OCI-LY7 (cell line): ENCODE data around the gene HSD17B4. TPM values are rescaled to one million over a fixed set of nuclear protein-coding genes. Genes with fewer than 3 reads are reported as not detected.

Experiments used
- BruUV-seq: library from RNA; stranded (reverse); fragments of 400-500 nt; replicated peaks from 2 replicates; lab custom pipeline; 2021; lab: Mats Ljungman, UMichigan
- CTCF ChIA-PET: fragments of 300-600 bp; sonication (Branson Sonifier 250); formaldehyde crosslinking; loops from one replicate; lab custom pipeline; 2022; ENCODE audit warnings: antibody characterized with exemption; ENCODE audit not compliant: unreplicated experiment; lab: Charles Lee
- POLR2A ChIA-PET: fragments of 300-600 bp; sonication (Branson Sonifier 250); formaldehyde crosslinking; loops from one replicate; lab custom pipeline; 2022; ENCODE audit warnings: antibody characterized with exemption; lab: Charles Lee
- DNase-seq: peaks from one replicate; pipeline ENCODE4 v3.0.0-alpha.2; 2015; ENCODE audit warnings: low spot score
- H2AFZ ChIP-seq: fragments of 200-600 bp; sonication (generic), shearing (Covaris generic); 2 replicates; pipeline ENCODE4 v1.6.1; 2014; ENCODE audit warnings: mild to moderate bottlenecking, antibody characterized with exemption, low read length, moderate library complexity
- H3K27ac ChIP-seq: fragments of 200-600 bp; sonication (generic); 2 replicates; pipeline ENCODE4 v1.5.1; 2014; ENCODE audit warnings: mixed run types, low read depth, mild to moderate bottlenecking, moderate library complexity, low read length, inconsistent platforms; ENCODE audit not compliant: poor library complexity, severe bottlenecking
- H3K36me3 ChIP-seq: fragments of 200-600 bp; sonication (generic); 2 replicates; pipeline ENCODE4 v1.6.1; 2014; ENCODE audit warnings: mild to moderate bottlenecking, antibody characterized with exemption, low read length, moderate library complexity, mixed read lengths; ENCODE audit not compliant: insufficient read depth
- H3K4me1 ChIP-seq: fragments of 200-600 bp; sonication (generic); 2 replicates; pipeline ENCODE4 v1.5.1; 2014; ENCODE audit warnings: mild to moderate bottlenecking, low read length; ENCODE audit not compliant: insufficient read depth, poor library complexity, severe bottlenecking
- H3K4me2 ChIP-seq: fragments of 200-600 bp; sonication (generic); 2 replicates; pipeline ENCODE4 v1.6.1; 2014; ENCODE audit warnings: mild to moderate bottlenecking, low read length
- H3K4me3 ChIP-seq: fragments of 200-600 bp; sonication (generic); 2 replicates; pipeline ENCODE4 v1.5.1; 2014; ENCODE audit warnings: mild to moderate bottlenecking, low read depth, low read length; ENCODE audit not compliant: poor library complexity, severe bottlenecking
- H3K79me2 ChIP-seq: fragments of 200-600 bp; sonication (generic); 2 replicates; pipeline ENCODE4 v1.6.1; 2016; ENCODE audit warnings: low read depth, mild to moderate bottlenecking, low read length, moderate library complexity, mixed read lengths; ENCODE audit not compliant: insufficient read depth
- H3K9me2 ChIP-seq: fragments of 200-600 bp; sonication (generic); 2 replicates; pipeline ENCODE4 v1.6.1; 2016; ENCODE audit warnings: mild to moderate bottlenecking, low read length, mixed read lengths; ENCODE audit not compliant: insufficient read depth
- H3K9me3 ChIP-seq: fragments of 200-600 bp; sonication (generic); 2 replicates; pipeline ENCODE4 v1.6.1; 2014; ENCODE audit warnings: mild to moderate bottlenecking, mixed run types, low read length, mixed read lengths
- H4K20me1 ChIP-seq: fragments of 200-600 bp; sonication (generic); 2 replicates; pipeline ENCODE4 v1.6.1; 2014; ENCODE audit warnings: mild to moderate bottlenecking, antibody characterized with exemption, low read length, moderate library complexity, mixed read lengths; ENCODE audit not compliant: insufficient read depth
- EZH2phosphoT487 ChIP-seq: fragments of 200-600 bp; sonication (generic); IDR thresholded peaks from 2 replicates; pipeline ENCODE4 v1.6.1; 2018; ENCODE audit warnings: low read depth, borderline replicate concordance, mild to moderate bottlenecking, mixed run types, antibody characterized with exemption, low read length, moderate library complexity, mixed read lengths
- intact Hi-C: fragments of 100-400 bp; cut with micrococcal nuclease; formaldehyde crosslinking; loops from one replicate; pipeline ENCODE4 v1.10.0; 2022; ENCODE audit not compliant: unreplicated experiment
- total RNA-seq, 2 experiments: library from RNA; depleted of rRNA in 1 of 2; stranded (reverse); fragments of >200 nt in 1 of 2; shearing (Covaris generic) in 1 of 2; gene quantifications; 2 replicates each; pipeline ENCODE4 v1.2.3, GENCODE V29; 2014 to 2022
- TF ChIP-seq, protein P1 (sequence below): fragments of 200-600 bp; sonication (generic); conservative IDR thresholded peaks from 2 replicates; pipeline ENCODE4 v1.5.1; 2014; ENCODE audit warnings: mild to moderate bottlenecking, antibody characterized with exemption, low read length, moderate library complexity, mixed read lengths

HSD17B4 gene
- total RNA-seq, 2 experiments from 2014 or later, result 55.4 to 145 TPM

DNA sequence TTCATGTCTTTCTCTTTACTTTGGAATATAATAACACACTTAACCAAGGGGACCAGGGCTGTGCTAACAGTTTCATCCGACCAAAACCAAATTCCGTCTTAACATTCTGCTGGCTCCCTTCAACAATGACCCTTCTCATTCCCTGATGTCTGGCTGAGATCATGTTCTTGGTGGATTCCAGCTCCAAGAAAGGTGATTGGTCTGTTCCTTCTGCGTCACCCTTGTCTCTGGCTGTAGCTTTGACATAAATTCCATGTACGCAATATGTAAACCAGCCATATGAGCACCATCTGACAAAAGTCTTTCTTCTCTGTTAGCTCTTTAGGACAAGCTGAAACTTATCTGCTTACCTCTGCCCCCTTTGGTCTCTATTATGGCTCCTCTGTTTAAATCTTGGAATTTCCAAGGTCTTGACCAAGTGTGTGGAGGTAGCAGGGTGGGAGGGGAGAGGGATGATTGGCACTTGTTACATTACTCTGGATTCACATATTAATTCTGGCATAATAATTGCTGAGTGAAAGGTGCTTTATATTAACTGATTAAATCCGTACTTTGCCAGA lies 45.7 kb upstream of the HSD17B4 start:
- no peaks in the 10 kb centered on the region for H3K36me3 ChIP-seq
- ChIA-PET CTCF (interaction anchor here (1.0 kb wide), 1 partner anchor 95 kb away, joined by 3 read pairs; no protein-coding TSS in a partner anchor), POLR2A (interaction anchor here (0.6 kb wide), 1 partner anchor 73 kb away, joined by 4 read pairs; no protein-coding TSS in a partner anchor)
- H4K20me1 ChIP-seq, result no peaks in the 10 kb centered on the region
- TF ChIP-seq, protein P1, sequence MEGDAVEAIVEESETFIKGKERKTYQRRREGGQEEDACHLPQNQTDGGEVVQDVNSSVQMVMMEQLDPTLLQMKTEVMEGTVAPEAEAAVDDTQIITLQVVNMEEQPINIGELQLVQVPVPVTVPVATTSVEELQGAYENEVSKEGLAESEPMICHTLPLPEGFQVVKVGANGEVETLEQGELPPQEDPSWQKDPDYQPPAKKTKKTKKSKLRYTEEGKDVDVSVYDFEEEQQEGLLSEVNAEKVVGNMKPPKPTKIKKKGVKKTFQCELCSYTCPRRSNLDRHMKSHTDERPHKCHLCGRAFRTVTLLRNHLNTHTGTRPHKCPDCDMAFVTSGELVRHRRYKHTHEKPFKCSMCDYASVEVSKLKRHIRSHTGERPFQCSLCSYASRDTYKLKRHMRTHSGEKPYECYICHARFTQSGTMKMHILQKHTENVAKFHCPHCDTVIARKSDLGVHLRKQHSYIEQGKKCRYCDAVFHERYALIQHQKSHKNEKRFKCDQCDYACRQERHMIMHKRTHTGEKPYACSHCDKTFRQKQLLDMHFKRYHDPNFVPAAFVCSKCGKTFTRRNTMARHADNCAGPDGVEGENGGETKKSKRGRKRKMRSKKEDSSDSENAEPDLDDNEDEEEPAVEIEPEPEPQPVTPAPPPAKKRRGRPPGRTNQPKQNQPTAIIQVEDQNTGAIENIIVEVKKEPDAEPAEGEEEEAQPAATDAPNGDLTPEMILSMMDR, result no peak
- TF ChIP-seq EZH2phosphoT487, result no peak
- no TSS peak for BruUV-seq
- H3K9me2 ChIP-seq, result no peaks in the 10 kb centered on the region
- H2AFZ ChIP-seq, result no peak overlapping the region
- H3K4me2 ChIP-seq, result no peak overlapping the region
- no peak overlapping the region for H3K27ac ChIP-seq
- intact Hi-C loops, result no loop called here
- peaks cover 67% of the 10 kb centered on the region for H3K4me1 ChIP-seq
- no peak for DNase-seq
- no peaks in the 10 kb centered on the region for H3K9me3 ChIP-seq
- no peaks in the 10 kb centered on the region for H3K79me2 ChIP-seq
- no peak overlapping the region for H3K4me3 ChIP-seq

DNA sequence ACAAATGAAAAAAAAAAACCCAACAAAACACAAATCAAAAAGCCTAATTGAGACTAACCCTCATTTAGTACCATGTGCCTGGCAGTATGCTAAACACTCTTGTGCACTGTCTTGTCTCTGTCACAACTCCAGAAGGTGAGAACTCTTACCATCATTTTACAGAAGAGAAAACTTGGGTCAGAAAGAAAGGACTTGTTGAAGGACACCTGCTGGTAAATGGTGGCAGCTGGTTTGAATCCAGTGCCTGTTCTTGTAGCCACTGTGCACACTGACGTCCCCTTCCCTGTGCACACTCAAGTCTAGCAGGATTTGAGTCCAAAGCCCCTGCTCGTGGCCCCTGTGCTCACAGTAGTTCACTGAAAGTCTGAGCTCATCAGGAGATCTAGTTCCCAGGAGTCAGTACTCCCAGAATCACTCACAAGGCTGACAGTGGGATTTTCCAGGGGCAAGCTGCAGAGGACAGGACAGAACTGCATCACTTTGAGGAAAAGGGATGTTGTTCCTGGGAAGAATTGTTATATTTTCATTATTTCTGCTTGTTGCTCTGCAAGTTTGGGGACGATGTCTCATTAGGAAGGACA lies 43.0 kb upstream of the HSD17B4 start:
- Histone ChIP-seq H3K79me2 (no peaks in the 10 kb centered on the region), H3K9me2 (no peaks in the 10 kb centered on the region), H3K36me3 (no peaks in the 10 kb centered on the region), H3K4me1 (peaks cover 54% of the 10 kb centered on the region), H4K20me1 (no peaks in the 10 kb centered on the region), H3K27ac (no peak overlapping the region), H3K4me2 (no peak overlapping the region), H2AFZ (0 out of 2 replicates have a peak overlapping the region, but pooled peaks have one; percentile 28), H3K4me3 (no peak overlapping the region), H3K9me3 (no peaks in the 10 kb centered on the region)
- BruUV-seq, result no TSS peak
- no peak for TF ChIP-seq EZH2phosphoT487
- TF ChIP-seq, protein P1, result peak; percentile 77
- POLR2A ChIA-PET, result interaction anchor here (0.7 to 5.7 kb wide), 10 partner anchors 14 to 383 kb away, joined by 3 to 27 read pairs (median 3); no protein-coding TSS in a partner anchor
- intact Hi-C loops, result loop anchor here (1.0 to 2.0 kb wide), 3 partner anchors 19 to 337 kb away; no protein-coding TSS in a partner anchor
- DNase-seq, result peak; percentile 76
- CTCF ChIA-PET, result interaction anchor here (0.9 to 3.8 kb wide), 6 partner anchors 43 to 421 kb away, joined by 3 to 21 read pairs (median 4); partner anchors contain the start of gene DTWD2
